GM12801 (cell line): ENCODE data around the gene PSMC3IP.
"Not testable (repeated sequence)": the region's sequence is repeated elsewhere in the genome, so short reads cannot be mapped to it uniquely, and the experiment has no call there.

Experiments used
- TF ChIP-seq, protein P1 (sequence below): IDR thresholded peaks from one replicate; pipeline ENCODE4 v1.5.1; 2011; ENCODE audit warnings: control low read depth; ENCODE audit not compliant: insufficient read length; ENCODE audit errors: extremely low read depth

The PSMC3IP gene

DNA sequence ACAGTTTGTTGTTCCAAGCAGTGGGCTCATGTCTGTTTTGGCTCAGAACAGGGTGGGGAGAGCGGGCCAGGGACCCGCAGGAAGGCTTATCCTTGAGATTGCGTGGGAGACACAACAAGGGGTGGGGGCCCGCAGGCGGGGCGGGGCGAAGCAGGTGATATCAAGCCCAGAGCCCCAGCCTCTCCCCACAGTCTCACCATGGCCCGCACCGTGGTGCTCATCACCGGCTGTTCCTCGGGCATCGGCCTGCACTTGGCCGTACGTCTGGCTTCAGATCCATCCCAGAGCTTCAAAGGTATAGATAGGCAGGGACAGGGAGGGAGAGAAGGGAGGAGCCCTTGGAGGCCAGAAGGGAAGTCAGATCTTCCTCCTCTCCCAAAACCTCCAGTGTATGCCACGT, 24.8 kb downstream of the PSMC3IP start, which contains the start of gene HSD17B1:
Gene HSD17B1 (plus strand): TSS at position 188 of the 400 bp plus-strand sequence. CDS start 11 bp downstream, at position 199.
- TF ChIP-seq, protein P1, sequence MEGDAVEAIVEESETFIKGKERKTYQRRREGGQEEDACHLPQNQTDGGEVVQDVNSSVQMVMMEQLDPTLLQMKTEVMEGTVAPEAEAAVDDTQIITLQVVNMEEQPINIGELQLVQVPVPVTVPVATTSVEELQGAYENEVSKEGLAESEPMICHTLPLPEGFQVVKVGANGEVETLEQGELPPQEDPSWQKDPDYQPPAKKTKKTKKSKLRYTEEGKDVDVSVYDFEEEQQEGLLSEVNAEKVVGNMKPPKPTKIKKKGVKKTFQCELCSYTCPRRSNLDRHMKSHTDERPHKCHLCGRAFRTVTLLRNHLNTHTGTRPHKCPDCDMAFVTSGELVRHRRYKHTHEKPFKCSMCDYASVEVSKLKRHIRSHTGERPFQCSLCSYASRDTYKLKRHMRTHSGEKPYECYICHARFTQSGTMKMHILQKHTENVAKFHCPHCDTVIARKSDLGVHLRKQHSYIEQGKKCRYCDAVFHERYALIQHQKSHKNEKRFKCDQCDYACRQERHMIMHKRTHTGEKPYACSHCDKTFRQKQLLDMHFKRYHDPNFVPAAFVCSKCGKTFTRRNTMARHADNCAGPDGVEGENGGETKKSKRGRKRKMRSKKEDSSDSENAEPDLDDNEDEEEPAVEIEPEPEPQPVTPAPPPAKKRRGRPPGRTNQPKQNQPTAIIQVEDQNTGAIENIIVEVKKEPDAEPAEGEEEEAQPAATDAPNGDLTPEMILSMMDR, result not testable (repeated sequence)

DNA sequence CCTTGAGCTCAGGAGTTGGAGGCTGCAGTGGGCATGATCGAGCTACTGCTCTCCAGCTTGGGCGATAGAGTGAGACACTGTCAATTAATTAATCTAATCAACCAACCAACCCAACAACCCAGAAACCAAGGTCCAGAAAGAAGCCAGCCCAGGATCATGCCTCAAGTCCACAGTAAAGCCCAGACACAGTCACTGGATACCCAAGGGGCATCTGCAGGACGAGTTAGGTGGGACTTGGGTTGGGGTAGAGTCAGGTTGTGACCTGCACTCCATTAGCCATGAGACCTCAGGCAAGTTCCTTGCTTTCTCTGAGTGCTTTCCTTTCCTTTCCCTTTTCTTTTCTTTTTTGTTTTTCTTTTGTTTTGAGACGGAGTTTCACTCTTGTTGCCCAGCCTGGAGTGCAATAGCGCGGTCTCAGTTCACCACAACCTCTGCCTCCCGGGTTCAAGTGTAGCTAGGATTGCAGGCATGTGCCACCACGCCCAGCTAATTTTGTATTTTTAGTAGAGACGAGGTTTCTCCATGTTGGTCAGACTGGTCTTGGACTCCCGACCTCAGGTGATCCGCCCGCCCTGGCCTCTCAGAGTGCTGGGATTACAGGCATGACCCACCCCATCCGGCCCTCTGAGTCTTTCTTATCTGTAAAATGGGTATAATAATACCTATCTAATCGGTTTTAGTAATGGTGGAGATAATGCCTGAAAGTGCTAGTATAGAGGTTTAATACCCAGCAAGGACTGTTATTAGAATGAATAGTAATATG, 28.4 kb downstream of the PSMC3IP start:
- TF ChIP-seq, protein P1, result no peak

DNA sequence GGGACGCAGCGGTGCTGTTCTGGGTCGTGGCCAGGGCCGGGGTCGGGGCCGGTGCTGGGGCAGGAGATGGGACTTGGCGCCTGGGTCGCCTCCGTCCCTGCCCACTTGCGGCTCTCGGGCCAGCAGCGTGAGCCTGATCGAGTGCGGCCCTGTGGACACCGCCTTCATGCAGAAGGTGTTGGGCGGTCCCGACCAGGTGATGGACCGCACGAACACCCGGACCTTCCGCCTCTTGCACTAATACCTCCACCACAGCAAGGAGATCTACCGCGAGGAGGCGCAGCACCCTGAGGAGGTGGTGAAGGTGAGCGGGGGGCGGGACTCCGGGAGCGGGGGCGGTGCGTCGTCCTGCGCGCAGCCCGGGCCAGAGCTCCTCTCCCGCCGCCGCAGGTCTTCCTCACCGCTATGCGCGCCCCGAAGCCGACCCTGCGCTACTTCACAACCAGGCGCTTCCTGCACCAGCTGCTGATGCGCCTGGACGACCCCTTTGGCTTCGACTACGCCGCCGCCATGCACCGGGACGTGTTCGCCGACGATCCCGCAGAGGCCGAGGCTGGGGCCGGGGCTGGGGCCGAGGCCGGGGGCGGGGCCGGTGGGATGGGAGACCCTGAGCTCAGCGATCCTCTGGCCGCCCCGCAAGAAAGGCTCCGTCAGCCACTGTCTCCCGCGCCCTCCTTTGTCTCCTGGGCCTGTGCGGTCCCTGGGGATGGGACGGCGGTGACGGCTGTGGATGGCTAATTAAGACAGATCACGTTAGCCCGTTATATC, 29.3 kb downstream of the PSMC3IP start:
- TF ChIP-seq, protein P1, result no peak

DNA sequence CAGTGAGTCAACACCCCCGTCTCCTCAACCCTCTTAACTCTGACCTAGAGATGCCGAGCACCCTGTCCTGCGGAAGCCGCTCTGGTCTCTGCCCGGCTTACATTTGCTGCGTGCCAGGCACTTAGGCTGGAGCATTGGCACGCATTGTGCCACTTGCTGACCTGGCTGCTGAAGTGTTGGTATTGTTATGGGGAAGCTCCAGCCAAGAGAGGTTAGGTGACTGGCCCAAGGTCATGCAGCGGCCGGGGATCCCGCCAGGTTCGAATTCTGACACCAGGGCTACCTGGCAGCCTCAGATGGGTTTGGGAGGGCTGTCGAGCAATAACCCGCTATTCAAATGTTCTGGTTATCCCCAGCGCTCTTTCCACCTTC, 29.8 kb downstream of the PSMC3IP start:
- TF ChIP-seq, protein P1, result no peak

DNA sequence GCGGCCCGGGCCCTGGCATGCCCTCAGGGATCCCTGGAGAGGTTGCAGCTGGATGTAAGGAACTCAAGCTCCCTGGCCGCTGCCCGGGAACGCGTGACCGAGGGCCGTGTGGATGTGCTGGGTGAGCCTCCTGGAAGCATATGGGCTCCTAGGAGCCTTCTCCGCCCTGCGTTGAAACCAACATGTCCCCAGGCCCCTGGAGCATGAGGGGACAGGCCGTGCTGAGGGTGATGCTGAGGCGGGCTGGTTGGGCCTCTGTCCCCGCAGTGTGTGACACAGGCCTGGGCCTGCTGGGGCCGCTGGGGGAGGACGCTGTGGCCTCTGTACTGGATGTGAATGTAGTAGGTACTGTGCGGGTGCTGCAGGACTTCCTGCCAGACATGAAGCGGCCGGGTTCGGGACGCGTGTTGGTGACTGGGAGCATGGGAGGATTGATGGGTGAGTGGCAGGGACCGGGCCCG, 30.5 kb downstream of the PSMC3IP start:
- TF ChIP-seq, protein P1, result no peak

DNA sequence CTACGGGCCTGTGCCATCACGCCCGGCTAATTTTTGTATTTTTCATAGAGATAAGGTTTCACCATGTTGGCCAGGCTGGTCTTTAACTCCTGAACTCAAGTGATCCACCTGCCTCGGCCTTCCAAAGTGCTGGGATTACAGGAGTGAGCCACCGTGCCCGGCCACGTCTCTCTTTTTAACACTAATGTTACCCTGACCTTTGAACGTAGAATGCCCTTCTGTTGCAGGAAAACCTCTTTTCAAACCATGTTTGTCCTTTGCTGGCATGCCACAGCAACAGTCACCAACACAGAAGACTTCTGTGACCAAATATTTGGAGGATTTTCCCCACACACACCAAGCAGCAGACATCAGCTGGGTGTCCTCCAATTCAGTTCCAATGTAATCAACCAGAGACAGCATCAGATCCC, 32.6 kb downstream of the PSMC3IP start:
- TF ChIP-seq, protein P1, result no peak
